ENCODE data around the gene ITIH5. TPM values are rescaled to one million over a fixed set of nuclear protein-coding genes. Genes with fewer than 3 reads are reported as not detected.

ITIH5 gene
- polyA plus RNA-seq, 1 donor from 2014 or later, result 0.28 TPM

DNA sequence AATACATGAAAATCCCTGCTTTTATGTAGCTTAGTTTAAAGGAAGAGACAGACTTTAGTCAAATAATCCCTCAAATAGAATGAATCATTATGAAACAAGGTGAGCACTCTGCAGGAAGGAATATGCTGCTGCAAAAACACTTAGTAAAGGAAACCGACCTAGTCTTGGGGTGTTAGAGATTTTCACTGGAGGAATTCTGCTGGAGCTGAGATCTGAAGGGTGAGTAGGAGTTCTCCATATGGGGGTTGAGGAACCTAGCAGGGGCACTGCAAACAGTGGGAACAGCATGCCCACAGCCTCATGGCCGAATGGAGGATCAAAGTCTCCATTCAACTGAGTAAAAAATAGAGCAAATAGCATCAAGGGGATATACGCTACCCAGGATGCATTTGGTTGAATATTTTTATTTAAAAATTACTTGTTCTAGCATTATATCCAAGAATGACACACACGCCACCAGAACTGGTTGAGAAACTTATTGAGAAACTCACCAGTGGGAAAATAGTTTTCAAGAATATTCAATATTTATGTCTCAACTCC, 39.8 kb upstream of the ITIH5 start:
- H3F3A ChIP-seq (ENCODE audit: insufficient read depth, low read length, poor library complexity, severe bottlenecking), result no peaks in the 10 kb centered on the region
- H3K27ac ChIP-seq (ENCODE audit: low read length), result no peak overlapping the region
- no peaks in the 10 kb centered on the region for H3K9me3 ChIP-seq (ENCODE audit: low read length)
- H3K4me2 ChIP-seq (ENCODE audit: low read length), result no peak overlapping the region
- TF ChIP-seq, protein P1, sequence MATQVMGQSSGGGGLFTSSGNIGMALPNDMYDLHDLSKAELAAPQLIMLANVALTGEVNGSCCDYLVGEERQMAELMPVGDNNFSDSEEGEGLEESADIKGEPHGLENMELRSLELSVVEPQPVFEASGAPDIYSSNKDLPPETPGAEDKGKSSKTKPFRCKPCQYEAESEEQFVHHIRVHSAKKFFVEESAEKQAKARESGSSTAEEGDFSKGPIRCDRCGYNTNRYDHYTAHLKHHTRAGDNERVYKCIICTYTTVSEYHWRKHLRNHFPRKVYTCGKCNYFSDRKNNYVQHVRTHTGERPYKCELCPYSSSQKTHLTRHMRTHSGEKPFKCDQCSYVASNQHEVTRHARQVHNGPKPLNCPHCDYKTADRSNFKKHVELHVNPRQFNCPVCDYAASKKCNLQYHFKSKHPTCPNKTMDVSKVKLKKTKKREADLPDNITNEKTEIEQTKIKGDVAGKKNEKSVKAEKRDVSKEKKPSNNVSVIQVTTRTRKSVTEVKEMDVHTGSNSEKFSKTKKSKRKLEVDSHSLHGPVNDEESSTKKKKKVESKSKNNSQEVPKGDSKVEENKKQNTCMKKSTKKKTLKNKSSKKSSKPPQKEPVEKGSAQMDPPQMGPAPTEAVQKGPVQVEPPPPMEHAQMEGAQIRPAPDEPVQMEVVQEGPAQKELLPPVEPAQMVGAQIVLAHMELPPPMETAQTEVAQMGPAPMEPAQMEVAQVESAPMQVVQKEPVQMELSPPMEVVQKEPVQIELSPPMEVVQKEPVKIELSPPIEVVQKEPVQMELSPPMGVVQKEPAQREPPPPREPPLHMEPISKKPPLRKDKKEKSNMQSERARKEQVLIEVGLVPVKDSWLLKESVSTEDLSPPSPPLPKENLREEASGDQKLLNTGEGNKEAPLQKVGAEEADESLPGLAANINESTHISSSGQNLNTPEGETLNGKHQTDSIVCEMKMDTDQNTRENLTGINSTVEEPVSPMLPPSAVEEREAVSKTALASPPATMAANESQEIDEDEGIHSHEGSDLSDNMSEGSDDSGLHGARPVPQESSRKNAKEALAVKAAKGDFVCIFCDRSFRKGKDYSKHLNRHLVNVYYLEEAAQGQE (IDR thresholded peaks at IDR 0.05; ENCODE audit: borderline replicate concordance), result no peak
- no peak for TF ChIP-seq SMC3 (conservative IDR thresholded peaks at IDR 0.05; ENCODE audit: poor library complexity)
- no peak for TF ChIP-seq EP300 (conservative IDR thresholded peaks at IDR 0.05; ENCODE audit: poor library complexity, severe bottlenecking)
- TF ChIP-seq RAD21 (conservative IDR thresholded peaks at IDR 0.05), result no peak
- no peak for TF ChIP-seq EZH2 (IDR thresholded peaks at IDR 0.05; ENCODE audit: borderline replicate concordance, insufficient read depth, low read length, poor library complexity, severe bottlenecking)
- no peak for TF ChIP-seq TAF1 (IDR thresholded peaks at IDR 0.05; ENCODE audit: low read depth)
- TF ChIP-seq, protein P2, sequence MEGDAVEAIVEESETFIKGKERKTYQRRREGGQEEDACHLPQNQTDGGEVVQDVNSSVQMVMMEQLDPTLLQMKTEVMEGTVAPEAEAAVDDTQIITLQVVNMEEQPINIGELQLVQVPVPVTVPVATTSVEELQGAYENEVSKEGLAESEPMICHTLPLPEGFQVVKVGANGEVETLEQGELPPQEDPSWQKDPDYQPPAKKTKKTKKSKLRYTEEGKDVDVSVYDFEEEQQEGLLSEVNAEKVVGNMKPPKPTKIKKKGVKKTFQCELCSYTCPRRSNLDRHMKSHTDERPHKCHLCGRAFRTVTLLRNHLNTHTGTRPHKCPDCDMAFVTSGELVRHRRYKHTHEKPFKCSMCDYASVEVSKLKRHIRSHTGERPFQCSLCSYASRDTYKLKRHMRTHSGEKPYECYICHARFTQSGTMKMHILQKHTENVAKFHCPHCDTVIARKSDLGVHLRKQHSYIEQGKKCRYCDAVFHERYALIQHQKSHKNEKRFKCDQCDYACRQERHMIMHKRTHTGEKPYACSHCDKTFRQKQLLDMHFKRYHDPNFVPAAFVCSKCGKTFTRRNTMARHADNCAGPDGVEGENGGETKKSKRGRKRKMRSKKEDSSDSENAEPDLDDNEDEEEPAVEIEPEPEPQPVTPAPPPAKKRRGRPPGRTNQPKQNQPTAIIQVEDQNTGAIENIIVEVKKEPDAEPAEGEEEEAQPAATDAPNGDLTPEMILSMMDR (IDR thresholded peaks at IDR 0.05; ENCODE audit: poor library complexity, severe bottlenecking), result no peak
- TF ChIP-seq POLR2AphosphoS5 (IDR thresholded peaks at IDR 0.05), result no peak
- no peak for TF ChIP-seq MXI1 (conservative IDR thresholded peaks at IDR 0.05; ENCODE audit: poor library complexity, severe bottlenecking)
- H3K4me3 ChIP-seq (ENCODE audit: low read length), result no peak overlapping the region
- H3K27me3 ChIP-seq (ENCODE audit: insufficient read depth, low read depth, low read length), result no peaks in the 10 kb centered on the region
- no peak overlapping the region for H3K9ac ChIP-seq (ENCODE audit: low read length)
- H3K79me2 ChIP-seq (replicated peaks; ENCODE audit: insufficient read depth, low read length), result no peaks in the 10 kb centered on the region
- no peak overlapping the region for H2AFZ ChIP-seq (ENCODE audit: low read depth, low read length)
- H3K36me3 ChIP-seq (ENCODE audit: insufficient read depth, low read length), result no peaks in the 10 kb centered on the region
- no peaks in the 10 kb centered on the region for H3K9me2 ChIP-seq (ENCODE audit: insufficient read depth, low read length)
- H4K20me1 ChIP-seq (ENCODE audit: insufficient read depth), result no peaks in the 10 kb centered on the region

DNA sequence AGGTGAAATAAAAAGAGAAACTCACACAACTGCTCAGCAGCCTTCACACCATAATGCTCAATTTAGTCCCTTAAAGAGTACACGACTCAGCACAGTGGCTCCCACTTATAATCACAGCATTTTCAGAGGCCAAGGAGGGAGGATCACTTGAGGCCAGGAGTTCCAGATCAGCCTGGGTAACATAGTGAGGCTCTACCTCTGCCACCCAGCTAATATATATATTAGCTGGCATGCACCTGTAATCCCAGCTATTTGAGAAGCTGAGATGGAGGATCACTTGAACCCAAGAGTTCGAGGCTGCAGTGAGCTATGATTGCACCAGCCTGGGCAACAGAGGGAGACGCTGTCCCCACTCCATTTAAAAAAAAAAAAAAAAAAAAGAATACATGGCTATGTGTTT, 38.6 kb upstream of the ITIH5 start:
- H3K9me2 ChIP-seq (ENCODE audit: insufficient read depth, low read length), result no peaks in the 10 kb centered on the region
- H3K4me3 ChIP-seq (ENCODE audit: low read length), result no peak overlapping the region
- no peak for TF ChIP-seq EP300 (conservative IDR thresholded peaks at IDR 0.05; ENCODE audit: poor library complexity, severe bottlenecking)
- no peak for TF ChIP-seq MXI1 (conservative IDR thresholded peaks at IDR 0.05; ENCODE audit: poor library complexity, severe bottlenecking)
- no peak for TF ChIP-seq EZH2 (IDR thresholded peaks at IDR 0.05; ENCODE audit: borderline replicate concordance, insufficient read depth, low read length, poor library complexity, severe bottlenecking)
- no peak for TF ChIP-seq SMC3 (conservative IDR thresholded peaks at IDR 0.05; ENCODE audit: poor library complexity)
- TF ChIP-seq, protein P1 (IDR thresholded peaks at IDR 0.05; ENCODE audit: borderline replicate concordance), result no peak
- no peak for TF ChIP-seq POLR2AphosphoS5 (IDR thresholded peaks at IDR 0.05)
- no peak for TF ChIP-seq TAF1 (IDR thresholded peaks at IDR 0.05; ENCODE audit: low read depth)
- TF ChIP-seq, protein P2 (IDR thresholded peaks at IDR 0.05; ENCODE audit: poor library complexity, severe bottlenecking), result no peak
- TF ChIP-seq RAD21 (conservative IDR thresholded peaks at IDR 0.05), result no peak
- H3K4me2 ChIP-seq (ENCODE audit: low read length), result no peak overlapping the region
- no peaks in the 10 kb centered on the region for H3K9me3 ChIP-seq (ENCODE audit: low read length)
- no peaks in the 10 kb centered on the region for H3K27me3 ChIP-seq (ENCODE audit: insufficient read depth, low read depth, low read length)
- H3K27ac ChIP-seq (ENCODE audit: low read length), result no peak overlapping the region
- H4K20me1 ChIP-seq (ENCODE audit: insufficient read depth), result no peaks in the 10 kb centered on the region
- H3F3A ChIP-seq (ENCODE audit: insufficient read depth, low read length, poor library complexity, severe bottlenecking), result no peaks in the 10 kb centered on the region
- H3K36me3 ChIP-seq (ENCODE audit: insufficient read depth, low read length), result no peaks in the 10 kb centered on the region
- H3K9ac ChIP-seq (ENCODE audit: low read length), result no peak overlapping the region
- no peak overlapping the region for H2AFZ ChIP-seq (ENCODE audit: low read depth, low read length)
- H3K79me2 ChIP-seq (replicated peaks; ENCODE audit: insufficient read depth, low read length), result no peaks in the 10 kb centered on the region
